ENCODE data around the gene CDRT15. TPM values are rescaled to one million over a fixed set of nuclear protein-coding genes. Genes with fewer than 3 reads are reported as not detected.

The CDRT15 gene
- total RNA-seq, 4 donors from 2014 or later: not detected

GRCh38 chr17:14214271-14214670 lies 22.4 kb downstream of the CDRT15 start:
- TF ChIP-seq CTCF (IDR thresholded peaks at IDR 0.05; ENCODE audit: low read depth): no peak

- no peak for TF ChIP-seq CTCF (IDR thresholded peaks at IDR 0.05; ENCODE audit: low read depth)
Observed at GRCh38 chr17:14212401-14212800, 24.3 kb downstream of the CDRT15 start.

- no peak for TF ChIP-seq CTCF (IDR thresholded peaks at IDR 0.05; ENCODE audit: low read depth)
Observed at GRCh38 chr17:14211801-14212200, 24.9 kb downstream of the CDRT15 start.

GRCh38 chr17:14211246-14211645 lies 25.4 kb downstream of the CDRT15 start:
- TF ChIP-seq CTCF (IDR thresholded peaks at IDR 0.05; ENCODE audit: low read depth): no peak

GRCh38 chr17:14209215-14209614 lies 27.4 kb downstream of the CDRT15 start:
- no peak for TF ChIP-seq CTCF (IDR thresholded peaks at IDR 0.05; ENCODE audit: low read depth)

- no peak for TF ChIP-seq CTCF (IDR thresholded peaks at IDR 0.05; ENCODE audit: low read depth)
Observed at GRCh38 chr17:14207791-14208190, 28.9 kb downstream of the CDRT15 start.

GRCh38 chr17:14206891-14207290 lies 29.8 kb downstream of the CDRT15 start:
- TF ChIP-seq CTCF (IDR thresholded peaks at IDR 0.05; ENCODE audit: low read depth): no peak

Data from subcutaneous adipose tissue (tissue), 4 donors.